Small intestine (tissue), 7 donors: ENCODE data around the gene LRP8. TPM values are rescaled to one million over a fixed set of nuclear protein-coding genes. Genes with fewer than 3 reads are reported as not detected.

Experiments
- DNase-seq, 2 donors: peaks; one replicate each; pipeline versions ENCODE4 v3.0.0 to v3.0.0-alpha.2; 2013
- FAIRE-seq: peaks from 2 replicates; lab custom pipeline; 2012; peaks lifted over from hg19 to GRCh38; lab: Jason Lieb, UNC
- H3K27ac ChIP-seq, 3 donors: one replicate each; pipeline ENCODE4 v1.5.1; 2013; ENCODE audit warnings: low read length in 2 of 3, mild to moderate bottlenecking in 2 of 3, control low read depth in 1 of 3, inconsistent platforms in 1 of 3, low read depth in 1 of 3, moderate library complexity in 1 of 3
- H3K27me3 ChIP-seq, 3 donors: one replicate each; pipeline ENCODE4 v1.6.1; 2013; ENCODE audit warnings: low read length in 3 of 3, inconsistent platforms in 1 of 3; ENCODE audit not compliant: control insufficient read depth in 3 of 3, insufficient read depth in 3 of 3
- H3K36me3 ChIP-seq, 3 donors: one replicate each; pipeline ENCODE4 v1.6.1; 2013; ENCODE audit warnings: low read length in 3 of 3, inconsistent platforms in 1 of 3, low read depth in 1 of 3, mild to moderate bottlenecking in 1 of 3, moderate library complexity in 1 of 3; ENCODE audit not compliant: control insufficient read depth in 3 of 3, insufficient read depth in 2 of 3
- H3K4me1 ChIP-seq, 3 donors: one replicate each; pipeline ENCODE4 v1.6.1; 2013; ENCODE audit warnings: low read length in 2 of 3, inconsistent platforms in 1 of 3, low read depth in 1 of 3, mild to moderate bottlenecking in 1 of 3, moderate library complexity in 1 of 3; ENCODE audit not compliant: control insufficient read depth in 3 of 3, insufficient read depth in 2 of 3
- H3K4me3 ChIP-seq, 3 donors: one replicate each; pipeline ENCODE4 v1.5.1; 2013; ENCODE audit warnings: low read length in 3 of 3, control low read depth in 1 of 3, inconsistent platforms in 1 of 3, low read depth in 1 of 3, mild to moderate bottlenecking in 1 of 3, moderate library complexity in 1 of 3
- H3K9me3 ChIP-seq, 2 donors: one replicate each; pipeline ENCODE4 v1.6.1; 2013; ENCODE audit warnings: low read depth in 1 of 2, low read length in 1 of 2; ENCODE audit not compliant: control insufficient read depth in 2 of 2, insufficient read depth in 1 of 2
- WGBS, 3 donors: extraction: QIAGEN DNeasy Blood & Tissue Kit; methylation state at CpG; one replicate each; pipeline ENCODE4 v1.1.7; 2013; 5-methylcytosine and 5-hydroxymethylcytosine counted together
- polyA plus RNA-seq, 4 donors: library from polyadenylated mRNA; stranded (reverse) in 3 of 4; unstranded in 1 of 4; fragments of 200-250 nt in 3 of 4; fragments of 120-200 nt in 1 of 4; gene quantifications; one replicate each; pipeline versions ENCODE4 v1.2.1 to v1.2.3, GENCODE V29; 2013
- donor health status: healthy with polysubstance abuse.
- donor health status: control.
- donor health status: control.
- donor health status: Bipolar disorder and iron deficiency.
- donor health status: healthy.

LRP8 gene
- polyA plus RNA-seq, 4 donors, result 0.27 to 4.5 (median 2.1) TPM; not detected in 1

- no peak for FAIRE-seq
- Histone ChIP-seq H3K4me1 (no peaks in the 10 kb centered on the region), H3K27ac (no peak overlapping the region), H3K4me3 (no peak overlapping the region), H3K9me3 (peaks cover 0 to 3% of the 10 kb centered on the region in 2 donors), H3K36me3 (no peaks in the 10 kb centered on the region), H3K27me3 (no peaks in the 10 kb centered on the region)
- WGBS, 3 donors, result 74 to 90% (median 80%) methylated on average over 1 of the region's 1 CpG
- no peak for DNase-seq
Measured at GRCh38 chr1:53352561-53352960, 24.7 kb upstream of the LRP8 start.

DNA sequence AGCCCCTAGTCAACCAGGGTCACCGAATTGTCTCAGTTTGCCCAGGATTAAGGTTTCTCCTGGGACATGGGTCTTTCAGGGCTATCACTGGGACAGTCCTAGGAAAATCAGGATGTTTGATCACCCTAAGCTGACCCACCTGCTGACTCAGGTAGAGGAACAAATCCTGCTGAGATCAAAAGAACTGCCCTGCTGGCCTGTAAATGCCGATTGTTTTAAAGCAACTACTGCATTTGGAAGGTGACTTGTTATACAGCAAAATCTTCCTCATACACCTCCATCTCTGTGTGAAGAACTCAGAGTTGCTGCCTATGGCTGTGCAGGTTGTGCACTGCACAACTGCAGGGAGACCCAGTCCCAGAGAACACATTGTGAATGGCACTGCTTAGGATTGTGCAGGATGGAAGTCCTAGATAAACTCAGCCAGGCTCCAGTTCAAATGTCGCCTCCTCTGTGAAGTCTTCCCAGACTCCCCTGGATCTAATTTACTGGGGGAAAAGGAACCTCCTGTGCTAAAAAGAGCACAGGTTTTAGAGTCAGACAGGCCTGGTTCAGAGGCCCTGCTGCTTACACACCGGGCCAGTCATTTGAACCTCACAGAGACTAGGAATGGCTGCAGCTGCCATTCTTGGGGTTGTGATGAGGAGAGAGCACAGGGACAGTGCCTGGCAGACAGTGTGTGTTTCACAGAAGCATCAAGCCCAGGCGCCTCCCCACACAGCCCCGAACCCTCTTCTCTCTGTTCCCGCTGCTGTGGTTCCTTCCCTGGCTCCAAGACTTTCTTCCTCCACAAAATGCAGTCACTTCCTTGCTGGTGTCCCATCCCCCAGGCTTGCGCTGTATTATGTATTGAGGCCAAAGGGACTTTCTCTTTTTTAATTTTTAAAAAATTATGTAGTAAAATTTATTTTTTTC lies 23.2 kb upstream of the LRP8 start:
- H3K36me3 ChIP-seq, result no peaks in the 10 kb centered on the region
- no peaks in the 10 kb centered on the region for H3K4me1 ChIP-seq
- H3K4me3 ChIP-seq, result no peak overlapping the region
- no peaks in the 10 kb centered on the region for H3K27me3 ChIP-seq
- no peak for DNase-seq
- WGBS, 3 donors, result 84 to 92% (median 88%) methylated on average over 8 of the region's 8 CpGs
- no peaks in the 10 kb centered on the region for H3K9me3 ChIP-seq
- H3K27ac ChIP-seq, result no peak overlapping the region
- no peak for FAIRE-seq

DNA sequence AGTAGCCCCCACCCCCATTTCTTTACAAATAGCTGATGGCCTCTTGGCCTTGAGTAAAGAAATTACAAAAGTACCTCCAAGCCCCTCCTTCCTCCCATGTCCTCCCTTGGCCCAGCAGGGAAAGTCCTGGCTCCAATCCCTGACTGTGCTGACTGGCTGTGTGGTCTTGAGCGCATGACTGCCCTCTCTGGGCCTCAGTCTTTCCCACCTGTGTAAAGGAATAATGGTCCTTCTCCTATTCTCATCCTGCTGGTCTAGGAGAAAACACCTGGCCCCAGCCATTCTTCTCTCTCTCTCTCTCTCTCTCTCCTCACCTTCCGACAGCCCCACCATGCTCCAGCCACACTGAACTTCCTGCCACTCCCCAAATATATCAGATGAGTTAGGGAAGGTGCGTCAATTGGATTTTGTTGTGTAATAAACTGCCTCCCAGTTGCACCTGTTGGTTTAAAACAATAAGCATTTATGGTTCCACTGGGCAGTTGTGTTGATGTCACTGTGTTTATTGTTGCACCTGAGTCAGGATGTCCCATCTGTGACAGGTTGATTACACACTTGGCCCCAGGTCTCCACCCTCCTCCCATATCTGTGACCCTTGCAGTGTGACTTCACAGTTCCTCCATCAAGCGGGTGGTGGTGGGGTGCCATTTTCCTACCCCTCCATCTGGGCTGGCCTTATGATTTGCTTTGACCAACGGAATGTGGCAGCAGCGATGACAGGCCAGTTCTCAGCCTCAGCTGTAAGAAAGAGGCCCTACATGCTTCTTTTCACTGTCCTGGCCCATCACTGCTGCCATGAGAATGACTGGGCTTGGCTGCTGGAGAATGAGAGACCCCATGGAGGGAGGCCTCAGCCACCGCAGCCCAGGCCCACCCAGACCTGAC lies 22.3 kb upstream of the LRP8 start:
- Histone ChIP-seq H3K9me3 (no peaks in the 10 kb centered on the region), H3K27ac (no peak overlapping the region), H3K27me3 (no peaks in the 10 kb centered on the region), H3K4me3 (no peak overlapping the region), H3K4me1 (no peaks in the 10 kb centered on the region), H3K36me3 (no peaks in the 10 kb centered on the region)
- FAIRE-seq, result no peak
- 69 to 81% (median 78%) methylated on average over 7 of the region's 7 CpGs for WGBS, 3 donors
- DNase-seq, result peak in 1 of 2 donors; percentile 38

GRCh38 chr1:53349369-53349835 lies 21.5 kb upstream of the LRP8 start:
- DNase-seq (no peak), FAIRE-seq (no peak)
- H3K27ac ChIP-seq, result no peak overlapping the region
- no peaks in the 10 kb centered on the region for H3K4me1 ChIP-seq
- no peaks in the 10 kb centered on the region for H3K36me3 ChIP-seq
- no peaks in the 10 kb centered on the region for H3K27me3 ChIP-seq
- no peaks in the 10 kb centered on the region for H3K9me3 ChIP-seq
- 70 to 73% (median 73%) methylated on average over 5 of the region's 5 CpGs for WGBS, 3 donors
- H3K4me3 ChIP-seq, result no peak overlapping the region

GRCh38 chr1:53348486-53349368 lies 20.9 kb upstream of the LRP8 start:
- no peak overlapping the region for H3K27ac ChIP-seq
- FAIRE-seq (no peak), DNase-seq (no peak)

DNA sequence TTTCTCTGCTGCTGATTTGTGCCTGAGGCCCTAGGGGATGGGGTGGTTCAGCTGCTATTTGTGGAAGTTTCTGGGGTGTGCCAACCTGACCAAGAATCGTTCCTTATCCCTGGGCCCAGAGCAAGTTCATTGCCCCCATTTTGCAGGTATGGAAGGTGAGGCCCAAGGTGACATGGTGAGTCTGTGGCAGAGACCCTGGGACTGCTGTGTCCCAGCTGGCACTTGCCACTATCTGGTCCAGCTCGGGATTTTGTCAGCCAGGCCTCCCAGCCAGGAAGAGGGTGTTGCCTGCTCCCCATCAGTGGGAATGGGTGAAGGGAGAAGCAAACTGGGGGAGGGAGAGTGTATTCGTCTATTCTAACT lies 18.9 kb upstream of the LRP8 start:
- no peak for DNase-seq
- H3K4me1 ChIP-seq, result no peaks in the 10 kb centered on the region
- H3K36me3 ChIP-seq, result no peaks in the 10 kb centered on the region
- FAIRE-seq, result no peak
- 71 to 85% (median 81%) methylated on average over 3 of the region's 3 CpGs for WGBS, 3 donors
- no peak overlapping the region for H3K4me3 ChIP-seq
- no peak overlapping the region for H3K27ac ChIP-seq
- no peaks in the 10 kb centered on the region for H3K9me3 ChIP-seq
- no peaks in the 10 kb centered on the region for H3K27me3 ChIP-seq

More at GRCh38 chr1:53348486-53349368, 20.9 kb upstream of the LRP8 start:
- Histone ChIP-seq H3K27me3 (no peaks in the 10 kb centered on the region), H3K9me3 (no peaks in the 10 kb centered on the region), H3K4me1 (no peaks in the 10 kb centered on the region), H3K36me3 (no peaks in the 10 kb centered on the region), H3K4me3 (no peak overlapping the region)
- WGBS, 3 donors, result 84 to 90% (median 86%) methylated on average over 19 to 21 of the region's 21 CpGs

- FAIRE-seq, result no peak
- no peak for DNase-seq
- H3K4me3 ChIP-seq, result no peak overlapping the region
- no peaks in the 10 kb centered on the region for H3K4me1 ChIP-seq
- WGBS, 3 donors, result 74 to 83% (median 80%) methylated on average over 7 of the region's 7 CpGs
- H3K36me3 ChIP-seq, result no peaks in the 10 kb centered on the region
- H3K9me3 ChIP-seq, result peaks cover 0 to 4% of the 10 kb centered on the region in 2 donors
- no peaks in the 10 kb centered on the region for H3K27me3 ChIP-seq
- H3K27ac ChIP-seq, result no peak overlapping the region
Measured at GRCh38 chr1:53345996-53346813, 18.3 kb upstream of the LRP8 start.
